NCI-H1048 (cell line): ENCODE data around the gene SORBS2.

Experiments
- DNase-seq: peaks from one replicate; lab custom pipeline; 2025; lab: John Stamatoyannopoulos, UW

The SORBS2 gene

GRCh38 chr4:185677637-185678314 is 134.2 kb downstream of the SORBS2 start:
- DNase-seq = no peak

- DNase-seq = no peak
Observed at GRCh38 chr4:185672618-185673017, 139.4 kb downstream of the SORBS2 start.

- DNase-seq = no peak
Observed at GRCh38 chr4:185672151-185672550, 139.8 kb downstream of the SORBS2 start.

- DNase-seq = no peak
Observed at GRCh38 chr4:185671496-185671895, 140.5 kb downstream of the SORBS2 start.

GRCh38 chr4:185671066-185671465 is 140.9 kb downstream of the SORBS2 start:
- DNase-seq = no peak

- DNase-seq = no peak
Observed at GRCh38 chr4:185669288-185669687, 142.7 kb downstream of the SORBS2 start.

- DNase-seq = no peak
Observed at GRCh38 chr4:185666156-185666555, 145.8 kb downstream of the SORBS2 start.

GRCh38 chr4:185665655-185666054 is 146.3 kb downstream of the SORBS2 start:
- no peak for DNase-seq

- no peak for DNase-seq
Observed at GRCh38 chr4:185664481-185664880, 147.5 kb downstream of the SORBS2 start.

GRCh38 chr4:185662030-185662778 is 149.8 kb downstream of the SORBS2 start:
- DNase-seq = no peak

- no peak for DNase-seq
Observed at GRCh38 chr4:185660340-185660739, 151.7 kb downstream of the SORBS2 start.

GRCh38 chr4:185657699-185658098 is 154.3 kb downstream of the SORBS2 start:
- DNase-seq = no peak

GRCh38 chr4:185657183-185657582 is 154.8 kb downstream of the SORBS2 start:
- DNase-seq = no peak

- DNase-seq = no peak
Observed at GRCh38 chr4:185656467-185656931, 155.5 kb downstream of the SORBS2 start.

GRCh38 chr4:185654965-185655554 is 156.9 kb downstream of the SORBS2 start:
- no peak for DNase-seq

GRCh38 chr4:185654311-185654710 is 157.7 kb downstream of the SORBS2 start:
- DNase-seq = no peak

- DNase-seq = no peak
Observed at GRCh38 chr4:185651851-185652250, 160.1 kb downstream of the SORBS2 start.

- DNase-seq = no peak
Observed at GRCh38 chr4:185651137-185651677, 160.8 kb downstream of the SORBS2 start.

- no peak for DNase-seq
Observed at GRCh38 chr4:185648631-185649030, 163.4 kb downstream of the SORBS2 start.

- no peak for DNase-seq
Observed at GRCh38 chr4:185645403-185645802, 166.6 kb downstream of the SORBS2 start.

- no peak for DNase-seq
Observed at GRCh38 chr4:185644408-185644807, 167.6 kb downstream of the SORBS2 start.

GRCh38 chr4:185642907-185643306 is 169.1 kb downstream of the SORBS2 start:
- DNase-seq = no peak
